OCI-LY7 (cell line): ENCODE measurements around the gene SLC25A24. TPM values are rescaled to one million over a fixed set of nuclear protein-coding genes. Genes with fewer than 3 reads are reported as not detected.

Source experiments
- BruUV-seq: library from RNA; stranded (reverse); fragments of 400-500 nt; replicated peaks from 2 replicates; lab custom pipeline; 2021; lab: Mats Ljungman, UMichigan
- CTCF ChIA-PET: fragments of 300-600 bp; sonication (Branson Sonifier 250); formaldehyde crosslinking; loops from one replicate; lab custom pipeline; 2022; ENCODE audit warnings: antibody characterized with exemption; ENCODE audit not compliant: unreplicated experiment; lab: Charles Lee
- POLR2A ChIA-PET: fragments of 300-600 bp; sonication (Branson Sonifier 250); formaldehyde crosslinking; loops from one replicate; lab custom pipeline; 2022; ENCODE audit warnings: antibody characterized with exemption; lab: Charles Lee
- DNase-seq: peaks from one replicate; pipeline ENCODE4 v3.0.0-alpha.2; 2015; ENCODE audit warnings: low spot score
- H2AFZ ChIP-seq: fragments of 200-600 bp; sonication (generic), shearing (Covaris generic); 2 replicates; pipeline ENCODE4 v1.6.1; 2014; ENCODE audit warnings: mild to moderate bottlenecking, antibody characterized with exemption, low read length, moderate library complexity
- H3K27ac ChIP-seq: fragments of 200-600 bp; sonication (generic); 2 replicates; pipeline ENCODE4 v1.5.1; 2014; ENCODE audit warnings: mixed run types, low read depth, mild to moderate bottlenecking, moderate library complexity, low read length, inconsistent platforms; ENCODE audit not compliant: poor library complexity, severe bottlenecking
- H3K36me3 ChIP-seq: fragments of 200-600 bp; sonication (generic); 2 replicates; pipeline ENCODE4 v1.6.1; 2014; ENCODE audit warnings: mild to moderate bottlenecking, antibody characterized with exemption, low read length, moderate library complexity, mixed read lengths; ENCODE audit not compliant: insufficient read depth
- H3K4me1 ChIP-seq: fragments of 200-600 bp; sonication (generic); 2 replicates; pipeline ENCODE4 v1.5.1; 2014; ENCODE audit warnings: mild to moderate bottlenecking, low read length; ENCODE audit not compliant: insufficient read depth, poor library complexity, severe bottlenecking
- H3K4me2 ChIP-seq: fragments of 200-600 bp; sonication (generic); 2 replicates; pipeline ENCODE4 v1.6.1; 2014; ENCODE audit warnings: mild to moderate bottlenecking, low read length
- H3K4me3 ChIP-seq: fragments of 200-600 bp; sonication (generic); 2 replicates; pipeline ENCODE4 v1.5.1; 2014; ENCODE audit warnings: mild to moderate bottlenecking, low read depth, low read length; ENCODE audit not compliant: poor library complexity, severe bottlenecking
- H3K79me2 ChIP-seq: fragments of 200-600 bp; sonication (generic); 2 replicates; pipeline ENCODE4 v1.6.1; 2016; ENCODE audit warnings: low read depth, mild to moderate bottlenecking, low read length, moderate library complexity, mixed read lengths; ENCODE audit not compliant: insufficient read depth
- H3K9me2 ChIP-seq: fragments of 200-600 bp; sonication (generic); 2 replicates; pipeline ENCODE4 v1.6.1; 2016; ENCODE audit warnings: mild to moderate bottlenecking, low read length, mixed read lengths; ENCODE audit not compliant: insufficient read depth
- H3K9me3 ChIP-seq: fragments of 200-600 bp; sonication (generic); 2 replicates; pipeline ENCODE4 v1.6.1; 2014; ENCODE audit warnings: mild to moderate bottlenecking, mixed run types, low read length, mixed read lengths
- H4K20me1 ChIP-seq: fragments of 200-600 bp; sonication (generic); 2 replicates; pipeline ENCODE4 v1.6.1; 2014; ENCODE audit warnings: mild to moderate bottlenecking, antibody characterized with exemption, low read length, moderate library complexity, mixed read lengths; ENCODE audit not compliant: insufficient read depth
- EZH2phosphoT487 ChIP-seq: fragments of 200-600 bp; sonication (generic); IDR thresholded peaks from 2 replicates; pipeline ENCODE4 v1.6.1; 2018; ENCODE audit warnings: low read depth, borderline replicate concordance, mild to moderate bottlenecking, mixed run types, antibody characterized with exemption, low read length, moderate library complexity, mixed read lengths
- intact Hi-C: fragments of 100-400 bp; cut with micrococcal nuclease; formaldehyde crosslinking; loops from one replicate; pipeline ENCODE4 v1.10.0; 2022; ENCODE audit not compliant: unreplicated experiment
- total RNA-seq, 2 experiments: library from RNA; depleted of rRNA in 1 of 2; stranded (reverse); fragments of >200 nt in 1 of 2; shearing (Covaris generic) in 1 of 2; gene quantifications; 2 replicates each; pipeline ENCODE4 v1.2.3, GENCODE V29; 2014 to 2022
- TF ChIP-seq, protein P1 (sequence below): fragments of 200-600 bp; sonication (generic); conservative IDR thresholded peaks from 2 replicates; pipeline ENCODE4 v1.5.1; 2014; ENCODE audit warnings: mild to moderate bottlenecking, antibody characterized with exemption, low read length, moderate library complexity, mixed read lengths

SLC25A24 gene
- total RNA-seq, 2 experiments from 2014 or later, result not detected

DNA sequence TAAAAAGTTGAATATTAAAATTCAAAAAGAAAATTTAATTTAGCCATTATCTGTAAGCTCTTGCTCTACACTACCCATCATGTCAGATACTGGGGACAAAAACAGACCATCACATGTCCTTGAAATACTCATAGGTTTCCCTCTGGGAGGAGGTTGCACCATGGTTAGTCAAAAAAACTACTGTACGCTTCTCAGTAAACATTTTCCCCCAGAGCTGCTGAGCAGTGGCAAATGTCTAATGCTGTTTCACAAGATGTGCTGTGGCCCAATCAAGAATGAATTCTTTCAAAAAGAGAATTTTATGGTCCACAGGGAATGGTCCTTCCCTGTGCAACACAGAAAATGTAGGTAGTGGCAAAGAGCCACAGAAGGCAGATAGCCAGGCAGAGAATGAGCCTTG is 6.1 kb downstream of the SLC25A24 start:
- intact Hi-C loops, result loop anchor here (10.0 kb wide), 1 partner anchor 419 kb away; no protein-coding TSS in a partner anchor
- H2AFZ ChIP-seq, result no peak overlapping the region
- no peaks in the 10 kb centered on the region for H4K20me1 ChIP-seq
- no peak overlapping the region for H3K4me3 ChIP-seq
- no peaks in the 10 kb centered on the region for H3K4me1 ChIP-seq
- no TSS peak for BruUV-seq
- no peaks in the 10 kb centered on the region for H3K79me2 ChIP-seq
- no peaks in the 10 kb centered on the region for H3K9me2 ChIP-seq
- ChIA-PET CTCF (no interaction called here), POLR2A (no interaction called here)
- no peak for DNase-seq
- TF ChIP-seq, protein P1, sequence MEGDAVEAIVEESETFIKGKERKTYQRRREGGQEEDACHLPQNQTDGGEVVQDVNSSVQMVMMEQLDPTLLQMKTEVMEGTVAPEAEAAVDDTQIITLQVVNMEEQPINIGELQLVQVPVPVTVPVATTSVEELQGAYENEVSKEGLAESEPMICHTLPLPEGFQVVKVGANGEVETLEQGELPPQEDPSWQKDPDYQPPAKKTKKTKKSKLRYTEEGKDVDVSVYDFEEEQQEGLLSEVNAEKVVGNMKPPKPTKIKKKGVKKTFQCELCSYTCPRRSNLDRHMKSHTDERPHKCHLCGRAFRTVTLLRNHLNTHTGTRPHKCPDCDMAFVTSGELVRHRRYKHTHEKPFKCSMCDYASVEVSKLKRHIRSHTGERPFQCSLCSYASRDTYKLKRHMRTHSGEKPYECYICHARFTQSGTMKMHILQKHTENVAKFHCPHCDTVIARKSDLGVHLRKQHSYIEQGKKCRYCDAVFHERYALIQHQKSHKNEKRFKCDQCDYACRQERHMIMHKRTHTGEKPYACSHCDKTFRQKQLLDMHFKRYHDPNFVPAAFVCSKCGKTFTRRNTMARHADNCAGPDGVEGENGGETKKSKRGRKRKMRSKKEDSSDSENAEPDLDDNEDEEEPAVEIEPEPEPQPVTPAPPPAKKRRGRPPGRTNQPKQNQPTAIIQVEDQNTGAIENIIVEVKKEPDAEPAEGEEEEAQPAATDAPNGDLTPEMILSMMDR, result no peak
- no peak overlapping the region for H3K4me2 ChIP-seq
- H3K36me3 ChIP-seq, result no peaks in the 10 kb centered on the region
- no peaks in the 10 kb centered on the region for H3K9me3 ChIP-seq
- H3K27ac ChIP-seq, result no peak overlapping the region

DNA sequence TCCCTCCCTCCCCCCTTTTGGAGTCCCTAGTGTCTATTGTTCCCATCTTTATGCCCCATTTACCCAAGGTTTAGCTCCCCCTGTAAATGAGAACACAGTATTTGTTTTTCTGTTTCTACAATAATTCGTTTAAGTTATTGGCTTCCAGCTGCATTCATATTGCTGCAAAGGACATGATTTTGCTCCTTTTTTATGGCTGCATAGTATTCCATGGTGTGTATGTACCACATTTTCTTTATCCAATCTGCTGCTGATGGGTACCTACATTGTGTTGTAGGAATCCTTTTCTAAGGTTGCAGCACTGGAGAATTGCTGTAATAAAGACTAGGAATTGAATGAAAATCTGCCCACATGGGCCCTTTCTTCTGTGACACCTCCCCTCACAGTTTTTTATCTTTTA is 6.8 kb downstream of the SLC25A24 start:
- no peaks in the 10 kb centered on the region for H4K20me1 ChIP-seq
- no peak for DNase-seq
- H3K4me1 ChIP-seq, result no peaks in the 10 kb centered on the region
- H3K9me2 ChIP-seq, result no peaks in the 10 kb centered on the region
- CTCF ChIA-PET, result no interaction called here
- no peak overlapping the region for H3K27ac ChIP-seq
- no peaks in the 10 kb centered on the region for H3K79me2 ChIP-seq
- no peak overlapping the region for H2AFZ ChIP-seq
- H3K36me3 ChIP-seq, result no peaks in the 10 kb centered on the region
- BruUV-seq, result no TSS peak
- intact Hi-C loops, result loop anchor here (10.0 kb wide), 1 partner anchor 419 kb away; no protein-coding TSS in a partner anchor
- H3K9me3 ChIP-seq, result no peaks in the 10 kb centered on the region
- H3K4me2 ChIP-seq, result no peak overlapping the region
- TF ChIP-seq, protein P1, result no peak
- no peak for TF ChIP-seq EZH2phosphoT487
- no peak overlapping the region for H3K4me3 ChIP-seq
- POLR2A ChIA-PET, result no interaction called here

DNA sequence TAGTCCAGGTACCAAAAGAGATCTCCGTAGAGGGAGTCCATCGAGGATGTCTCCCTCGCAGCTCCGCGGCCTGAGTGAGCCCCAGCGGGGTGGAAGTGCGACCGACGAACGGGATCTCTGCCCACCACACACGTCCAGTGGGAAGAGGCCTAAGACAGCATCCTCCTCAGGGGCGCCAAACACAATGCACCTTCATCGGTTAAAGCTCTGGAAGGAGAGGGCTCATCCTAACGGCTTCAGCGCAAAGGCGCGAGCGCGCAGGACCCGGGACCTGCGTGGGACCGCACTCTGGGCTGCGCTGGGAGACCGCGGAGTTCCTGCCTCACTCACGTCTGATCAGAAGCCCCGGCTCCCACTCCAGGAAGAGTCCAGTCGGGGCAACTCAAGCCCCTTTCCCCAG is 7.6 kb downstream of the SLC25A24 start:
- H3K27ac ChIP-seq, result no peak overlapping the region
- no peaks in the 10 kb centered on the region for H3K4me1 ChIP-seq
- H3K79me2 ChIP-seq, result no peaks in the 10 kb centered on the region
- no peak for DNase-seq
- H3K4me3 ChIP-seq, result no peak overlapping the region
- ChIA-PET CTCF (no interaction called here), POLR2A (interaction anchor here (1.1 kb wide), 1 partner anchor 15 kb away, joined by 3 read pairs; no protein-coding TSS in a partner anchor)
- H4K20me1 ChIP-seq, result no peaks in the 10 kb centered on the region
- H3K4me2 ChIP-seq, result no peak overlapping the region
- intact Hi-C loops, result loop anchor here (10.0 kb wide), 1 partner anchor 418 kb away; no protein-coding TSS in a partner anchor
- TF ChIP-seq EZH2phosphoT487, result no peak
- TF ChIP-seq, protein P1, result no peak
- no TSS peak for BruUV-seq
- no peaks in the 10 kb centered on the region for H3K9me2 ChIP-seq
- no peaks in the 10 kb centered on the region for H3K9me3 ChIP-seq
- H2AFZ ChIP-seq, result no peak overlapping the region
- H3K36me3 ChIP-seq, result no peaks in the 10 kb centered on the region
